Ovary (tissue), 3 donors: ENCODE data around the gene JADE1.

ENCODE experiments used
- CTCF ChIP-seq, 3 donors: fragments of 450-650 bp in 2 of 3; fragments of 200-600 bp in 1 of 3; IDR thresholded peaks; one replicate each; pipeline versions ENCODE4 v1.5.1 to v1.8.0; 2016 to 2022; ENCODE audit warnings: antibody characterized with exemption in 3 of 3, mild to moderate bottlenecking in 1 of 3
- EP300 ChIP-seq: sonication (generic); formaldehyde crosslinking; IDR thresholded peaks from one replicate; pipeline ENCODE4 v1.6.1; 2017; ENCODE audit warnings: antibody characterized with exemption
- donor health status: DM: no; HTN: no; CAD: no.

GRCh38 chr4:128876200-128876599 lies 66.7 kb downstream of the JADE1 start:
- TF ChIP-seq CTCF (IDR thresholded peaks at IDR 0.05) (no peak), EP300 (no peak)
